Panc1 (cell line): ENCODE data around the gene TMEFF2.

Source experiments
- POLR2AphosphoS5 ChIP-seq: IDR thresholded peaks from 2 replicates; pipeline ENCODE4 v1.6.1; 2012; ENCODE audit warnings: mild to moderate bottlenecking, low read depth, low read length, moderate library complexity
- TF ChIP-seq, protein P1 (sequence below): fragments of 450-650 bp; IDR thresholded peaks from 2 replicates; pipeline ENCODE4 v1.5.1; 2017; ENCODE audit warnings: mild to moderate bottlenecking
- TF ChIP-seq, protein P2 (sequence below), 2 experiments: IDR thresholded peaks; 2 replicates each; pipeline ENCODE4 v1.6.1; 2011 to 2012; ENCODE audit warnings: low read depth in 2 of 2, control low read depth in 1 of 2, low read length in 1 of 2, mild to moderate bottlenecking in 1 of 2, moderate library complexity in 1 of 2; ENCODE audit not compliant: insufficient read depth in 1 of 2

DNA sequence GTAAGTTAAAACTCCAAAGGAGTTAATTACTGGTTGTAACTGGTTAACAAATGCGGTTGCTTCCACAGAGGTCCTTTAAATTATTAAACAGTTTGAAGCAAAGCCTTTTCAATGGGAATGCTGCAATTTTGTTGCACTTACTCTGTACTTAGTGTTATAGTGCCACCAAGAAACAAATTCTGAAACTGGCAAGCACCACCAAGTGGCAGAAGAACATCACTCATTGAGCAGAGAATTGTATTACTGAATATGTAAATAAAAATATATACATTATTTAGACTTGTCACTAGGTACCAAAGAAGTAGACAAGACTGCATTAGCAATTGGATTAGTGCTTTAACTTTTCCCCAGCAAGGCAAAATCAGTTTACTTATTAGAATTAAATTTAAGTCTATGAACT is 2.6 kb upstream of the TMEFF2 start:
- TF ChIP-seq POLR2AphosphoS5, result no peak
- TF ChIP-seq, protein P1, sequence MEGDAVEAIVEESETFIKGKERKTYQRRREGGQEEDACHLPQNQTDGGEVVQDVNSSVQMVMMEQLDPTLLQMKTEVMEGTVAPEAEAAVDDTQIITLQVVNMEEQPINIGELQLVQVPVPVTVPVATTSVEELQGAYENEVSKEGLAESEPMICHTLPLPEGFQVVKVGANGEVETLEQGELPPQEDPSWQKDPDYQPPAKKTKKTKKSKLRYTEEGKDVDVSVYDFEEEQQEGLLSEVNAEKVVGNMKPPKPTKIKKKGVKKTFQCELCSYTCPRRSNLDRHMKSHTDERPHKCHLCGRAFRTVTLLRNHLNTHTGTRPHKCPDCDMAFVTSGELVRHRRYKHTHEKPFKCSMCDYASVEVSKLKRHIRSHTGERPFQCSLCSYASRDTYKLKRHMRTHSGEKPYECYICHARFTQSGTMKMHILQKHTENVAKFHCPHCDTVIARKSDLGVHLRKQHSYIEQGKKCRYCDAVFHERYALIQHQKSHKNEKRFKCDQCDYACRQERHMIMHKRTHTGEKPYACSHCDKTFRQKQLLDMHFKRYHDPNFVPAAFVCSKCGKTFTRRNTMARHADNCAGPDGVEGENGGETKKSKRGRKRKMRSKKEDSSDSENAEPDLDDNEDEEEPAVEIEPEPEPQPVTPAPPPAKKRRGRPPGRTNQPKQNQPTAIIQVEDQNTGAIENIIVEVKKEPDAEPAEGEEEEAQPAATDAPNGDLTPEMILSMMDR, result peak; percentile 27; the same call in 1 of the 2 replicates
- TF ChIP-seq, protein P2, sequence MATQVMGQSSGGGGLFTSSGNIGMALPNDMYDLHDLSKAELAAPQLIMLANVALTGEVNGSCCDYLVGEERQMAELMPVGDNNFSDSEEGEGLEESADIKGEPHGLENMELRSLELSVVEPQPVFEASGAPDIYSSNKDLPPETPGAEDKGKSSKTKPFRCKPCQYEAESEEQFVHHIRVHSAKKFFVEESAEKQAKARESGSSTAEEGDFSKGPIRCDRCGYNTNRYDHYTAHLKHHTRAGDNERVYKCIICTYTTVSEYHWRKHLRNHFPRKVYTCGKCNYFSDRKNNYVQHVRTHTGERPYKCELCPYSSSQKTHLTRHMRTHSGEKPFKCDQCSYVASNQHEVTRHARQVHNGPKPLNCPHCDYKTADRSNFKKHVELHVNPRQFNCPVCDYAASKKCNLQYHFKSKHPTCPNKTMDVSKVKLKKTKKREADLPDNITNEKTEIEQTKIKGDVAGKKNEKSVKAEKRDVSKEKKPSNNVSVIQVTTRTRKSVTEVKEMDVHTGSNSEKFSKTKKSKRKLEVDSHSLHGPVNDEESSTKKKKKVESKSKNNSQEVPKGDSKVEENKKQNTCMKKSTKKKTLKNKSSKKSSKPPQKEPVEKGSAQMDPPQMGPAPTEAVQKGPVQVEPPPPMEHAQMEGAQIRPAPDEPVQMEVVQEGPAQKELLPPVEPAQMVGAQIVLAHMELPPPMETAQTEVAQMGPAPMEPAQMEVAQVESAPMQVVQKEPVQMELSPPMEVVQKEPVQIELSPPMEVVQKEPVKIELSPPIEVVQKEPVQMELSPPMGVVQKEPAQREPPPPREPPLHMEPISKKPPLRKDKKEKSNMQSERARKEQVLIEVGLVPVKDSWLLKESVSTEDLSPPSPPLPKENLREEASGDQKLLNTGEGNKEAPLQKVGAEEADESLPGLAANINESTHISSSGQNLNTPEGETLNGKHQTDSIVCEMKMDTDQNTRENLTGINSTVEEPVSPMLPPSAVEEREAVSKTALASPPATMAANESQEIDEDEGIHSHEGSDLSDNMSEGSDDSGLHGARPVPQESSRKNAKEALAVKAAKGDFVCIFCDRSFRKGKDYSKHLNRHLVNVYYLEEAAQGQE (IDR thresholded peaks at IDR 0.05; ENCODE audit: insufficient read depth in 1 of 2, low read depth in 2 of 2, low read length in 1 of 2), result no peak
